ENCODE data around the gene DEPDC5.
"Not testable (repeated sequence)": the region's sequence is repeated elsewhere in the genome, so short reads cannot be mapped to it uniquely, and the experiment has no call there.

Gene DEPDC5

DNA sequence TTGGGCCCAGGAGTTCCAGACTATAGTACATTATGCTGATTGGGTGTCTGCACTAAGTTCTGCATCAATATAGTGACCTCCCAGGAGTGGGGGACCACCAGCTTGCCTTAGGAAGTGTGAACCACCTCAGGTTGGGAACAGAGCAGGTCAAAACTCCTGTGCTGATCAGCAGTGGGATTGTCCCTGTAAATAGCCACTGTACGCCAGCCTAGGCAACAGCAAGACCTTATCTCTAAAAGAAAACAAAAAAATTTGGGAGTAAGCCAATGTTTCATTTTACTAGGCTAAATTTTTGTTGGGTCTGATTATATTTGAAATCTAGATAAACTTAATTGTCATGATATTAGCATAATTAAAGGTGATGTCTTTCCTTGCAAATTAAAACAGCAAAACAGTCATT lies 3.4 kb downstream of the DEPDC5 start:
- no peak overlapping the region for H3K27ac ChIP-seq (replicated peaks)

DNA sequence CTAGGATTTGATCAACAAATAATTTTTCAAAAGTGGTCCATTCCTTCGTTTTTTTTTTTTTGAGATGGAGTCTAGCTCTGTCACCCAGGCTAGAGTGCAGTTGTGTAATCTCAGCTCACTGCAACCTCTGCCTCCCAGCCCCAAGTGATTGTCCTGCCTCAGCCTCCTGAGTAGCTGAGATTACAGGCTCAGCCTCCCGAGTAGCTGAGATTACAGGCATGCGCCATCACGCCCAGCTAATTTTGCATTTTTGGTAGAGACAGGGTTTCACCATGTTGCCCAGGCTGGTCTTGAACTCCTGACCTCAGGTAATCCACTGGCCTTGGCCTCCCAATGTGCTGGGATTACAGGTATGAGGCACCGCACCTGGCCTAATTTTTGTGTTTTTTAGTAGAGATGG lies 5.0 kb downstream of the DEPDC5 start:
- DNase-seq (ENCODE audit: low read depth in 1 of 2, low spot score in 1 of 2); H3K4me3 ChIP-seq (replicated peaks; ENCODE audit: insufficient read depth, low read length); H3K27me3 ChIP-seq (ENCODE audit: insufficient read depth, poor library complexity, severe bottlenecking); H3K27ac ChIP-seq (replicated peaks): not testable (repeated sequence)

More for the DNA sequence above, 3.4 kb downstream of the DEPDC5 start:
- H3K27me3 ChIP-seq (ENCODE audit: insufficient read depth, poor library complexity, severe bottlenecking): no peaks in the 10 kb centered on the region
- TF ChIP-seq SPI1 (IDR thresholded peaks at IDR 0.05; ENCODE audit: borderline replicate concordance, low read depth): no peak
- no peak for TF ChIP-seq POLR2AphosphoS5 (IDR thresholded peaks at IDR 0.05; ENCODE audit: low read depth)
- no peak for TF ChIP-seq GABPA (IDR thresholded peaks at IDR 0.05; ENCODE audit: low read depth)
- no peak for TF ChIP-seq CTCF (IDR thresholded peaks at IDR 0.05; ENCODE audit: insufficient read depth, low read length)
- TF ChIP-seq, protein P1, sequence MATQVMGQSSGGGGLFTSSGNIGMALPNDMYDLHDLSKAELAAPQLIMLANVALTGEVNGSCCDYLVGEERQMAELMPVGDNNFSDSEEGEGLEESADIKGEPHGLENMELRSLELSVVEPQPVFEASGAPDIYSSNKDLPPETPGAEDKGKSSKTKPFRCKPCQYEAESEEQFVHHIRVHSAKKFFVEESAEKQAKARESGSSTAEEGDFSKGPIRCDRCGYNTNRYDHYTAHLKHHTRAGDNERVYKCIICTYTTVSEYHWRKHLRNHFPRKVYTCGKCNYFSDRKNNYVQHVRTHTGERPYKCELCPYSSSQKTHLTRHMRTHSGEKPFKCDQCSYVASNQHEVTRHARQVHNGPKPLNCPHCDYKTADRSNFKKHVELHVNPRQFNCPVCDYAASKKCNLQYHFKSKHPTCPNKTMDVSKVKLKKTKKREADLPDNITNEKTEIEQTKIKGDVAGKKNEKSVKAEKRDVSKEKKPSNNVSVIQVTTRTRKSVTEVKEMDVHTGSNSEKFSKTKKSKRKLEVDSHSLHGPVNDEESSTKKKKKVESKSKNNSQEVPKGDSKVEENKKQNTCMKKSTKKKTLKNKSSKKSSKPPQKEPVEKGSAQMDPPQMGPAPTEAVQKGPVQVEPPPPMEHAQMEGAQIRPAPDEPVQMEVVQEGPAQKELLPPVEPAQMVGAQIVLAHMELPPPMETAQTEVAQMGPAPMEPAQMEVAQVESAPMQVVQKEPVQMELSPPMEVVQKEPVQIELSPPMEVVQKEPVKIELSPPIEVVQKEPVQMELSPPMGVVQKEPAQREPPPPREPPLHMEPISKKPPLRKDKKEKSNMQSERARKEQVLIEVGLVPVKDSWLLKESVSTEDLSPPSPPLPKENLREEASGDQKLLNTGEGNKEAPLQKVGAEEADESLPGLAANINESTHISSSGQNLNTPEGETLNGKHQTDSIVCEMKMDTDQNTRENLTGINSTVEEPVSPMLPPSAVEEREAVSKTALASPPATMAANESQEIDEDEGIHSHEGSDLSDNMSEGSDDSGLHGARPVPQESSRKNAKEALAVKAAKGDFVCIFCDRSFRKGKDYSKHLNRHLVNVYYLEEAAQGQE (IDR thresholded peaks at IDR 0.05; ENCODE audit: insufficient replicate concordance, low read depth): no peak
- DNase-seq (ENCODE audit: low read depth in 1 of 2, low spot score in 1 of 2): no peak
- no peak overlapping the region for H3K4me3 ChIP-seq (replicated peaks; ENCODE audit: insufficient read depth, low read length)

- H3K27me3 ChIP-seq (ENCODE audit: insufficient read depth, poor library complexity, severe bottlenecking): no peaks in the 10 kb centered on the region
- H3K4me3 ChIP-seq (replicated peaks; ENCODE audit: insufficient read depth, low read length): no peak overlapping the region
- no peak for DNase-seq (ENCODE audit: low read depth in 1 of 2, low spot score in 1 of 2)
- no peak overlapping the region for H3K27ac ChIP-seq (replicated peaks)
- no peak for TF ChIP-seq POLR2AphosphoS5 (IDR thresholded peaks at IDR 0.05; ENCODE audit: low read depth)
- TF ChIP-seq CTCF (IDR thresholded peaks at IDR 0.05; ENCODE audit: insufficient read depth, low read length): no peak
Measured at GRCh38 chr22:31764785-31765184, 11.0 kb downstream of the DEPDC5 start.

DNA sequence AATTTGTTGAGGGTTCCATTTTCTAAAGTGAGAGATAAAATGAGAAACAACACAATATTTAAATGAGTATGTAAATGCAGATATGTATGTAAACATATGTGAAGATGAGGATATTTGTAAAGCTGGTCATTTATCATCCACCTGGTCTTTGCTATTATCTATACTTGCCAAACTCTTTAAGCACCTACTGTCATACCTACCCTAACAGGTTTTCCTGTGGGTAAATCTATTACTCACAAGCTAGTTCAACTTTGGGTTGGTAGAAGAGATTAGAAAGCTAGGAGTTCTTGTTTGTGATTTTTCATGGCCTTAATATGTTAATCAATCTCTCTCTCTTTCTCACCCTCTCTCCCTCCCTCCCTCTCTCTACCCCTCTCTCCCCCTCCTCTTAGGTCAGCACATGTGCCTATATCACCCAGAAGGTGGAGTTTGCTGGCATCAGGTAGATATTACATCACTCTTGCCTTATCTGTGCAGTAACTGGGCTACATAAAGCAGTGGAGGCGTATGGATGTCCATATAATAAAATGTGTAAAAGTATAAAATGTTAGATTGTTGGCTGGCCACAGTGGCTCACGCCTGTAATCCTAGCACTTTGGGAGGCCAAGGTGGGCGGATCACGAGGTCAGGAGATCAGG lies 14.7 kb downstream of the DEPDC5 start:
- H3K4me3 ChIP-seq (replicated peaks; ENCODE audit: insufficient read depth, low read length): no peak overlapping the region
- H3K27ac ChIP-seq (replicated peaks): no peak overlapping the region
- no peak for DNase-seq (ENCODE audit: low read depth in 1 of 2, low spot score in 1 of 2)
- no peaks in the 10 kb centered on the region for H3K27me3 ChIP-seq (ENCODE audit: insufficient read depth, poor library complexity, severe bottlenecking)
- TF ChIP-seq, protein P1 (IDR thresholded peaks at IDR 0.05; ENCODE audit: insufficient replicate concordance, low read depth): no peak
- TF ChIP-seq GABPA (IDR thresholded peaks at IDR 0.05; ENCODE audit: low read depth): no peak
- TF ChIP-seq CTCF (IDR thresholded peaks at IDR 0.05; ENCODE audit: insufficient read depth, low read length): no peak
- no peak for TF ChIP-seq POLR2AphosphoS5 (IDR thresholded peaks at IDR 0.05; ENCODE audit: low read depth)
- no peak for TF ChIP-seq SPI1 (IDR thresholded peaks at IDR 0.05; ENCODE audit: borderline replicate concordance, low read depth)
